NCI-H146 (cell line): ENCODE results near the gene MYH7B.

Source experiments
- DNase-seq: peaks from one replicate; lab custom pipeline; 2025; lab: John Stamatoyannopoulos, UW

The MYH7B gene

DNA sequence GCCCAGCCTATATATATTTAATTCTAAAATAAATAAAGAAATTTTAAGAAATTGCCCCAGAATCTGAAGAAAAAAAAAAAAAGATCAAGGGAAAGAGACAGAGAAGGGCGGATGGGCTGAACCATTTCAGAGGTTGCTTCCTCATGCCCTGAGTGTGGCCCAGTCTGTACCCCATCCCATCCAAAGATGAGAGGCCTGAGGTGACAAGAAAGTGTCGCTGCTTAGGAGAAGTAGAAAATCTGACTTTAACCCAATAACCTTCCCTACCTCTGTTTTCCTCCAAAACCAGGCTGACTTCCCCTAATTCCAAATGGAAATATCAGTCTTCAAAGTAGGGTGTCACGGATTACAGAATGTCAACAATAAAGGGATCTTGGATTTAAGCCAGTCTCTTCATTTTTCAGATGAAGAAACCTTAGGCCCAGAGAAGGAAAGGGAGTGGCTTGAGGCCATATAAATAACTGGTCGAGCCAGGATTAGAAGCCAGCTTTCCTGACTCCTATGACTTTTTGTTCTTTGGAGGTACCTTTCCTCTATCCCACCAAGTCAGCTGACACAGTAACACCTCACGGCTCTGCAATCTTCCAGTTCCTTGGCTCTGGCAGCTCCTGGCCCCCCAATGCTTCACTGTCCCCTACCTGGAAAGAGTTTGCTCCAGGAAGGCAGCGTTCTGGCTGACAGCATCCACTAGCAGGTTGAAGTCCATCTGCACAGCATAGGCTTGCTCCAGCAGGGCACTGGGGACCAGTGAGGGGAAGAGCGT lies 10.2 kb upstream of the MYH7B start:
- DNase-seq: no peak

DNA sequence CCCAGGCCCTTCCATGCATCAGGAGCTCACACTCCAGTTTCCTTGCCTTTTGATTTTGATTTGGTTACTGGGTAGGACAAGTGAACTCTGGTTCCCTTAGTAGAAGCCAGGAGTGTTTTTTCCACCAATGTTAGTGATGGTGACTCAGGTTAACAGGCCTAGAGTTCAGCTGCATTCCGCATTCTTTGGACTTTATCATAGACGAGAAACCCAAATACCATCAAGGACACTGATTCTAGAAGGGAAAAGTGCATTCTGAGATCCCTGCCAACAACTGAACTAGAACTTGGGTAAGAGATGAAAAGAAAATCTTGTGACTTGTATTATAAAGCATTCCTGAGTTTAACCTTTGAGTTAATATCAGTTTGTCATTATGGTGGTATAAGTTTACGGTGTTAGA lies 9.0 kb upstream of the MYH7B start:
- DNase-seq: no peak

DNA sequence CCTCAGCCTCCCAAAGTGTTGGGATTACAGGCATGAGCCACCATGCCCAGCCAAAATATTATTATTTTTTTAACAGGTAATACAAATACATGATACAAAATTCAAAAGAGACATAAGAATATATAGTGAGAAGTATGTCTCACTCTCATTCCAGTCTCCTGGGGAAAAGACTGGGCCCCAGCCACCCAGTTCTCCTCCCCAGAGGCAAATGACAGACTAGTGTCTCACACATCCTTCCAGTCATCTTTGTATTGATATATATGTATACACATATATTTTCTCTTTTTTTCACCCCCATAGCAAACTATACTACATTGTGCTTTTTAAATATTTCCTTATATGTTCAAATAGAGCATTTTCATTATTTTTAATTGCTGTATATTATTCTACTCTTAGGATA lies 8.3 kb upstream of the MYH7B start:
- no peak for DNase-seq

DNA sequence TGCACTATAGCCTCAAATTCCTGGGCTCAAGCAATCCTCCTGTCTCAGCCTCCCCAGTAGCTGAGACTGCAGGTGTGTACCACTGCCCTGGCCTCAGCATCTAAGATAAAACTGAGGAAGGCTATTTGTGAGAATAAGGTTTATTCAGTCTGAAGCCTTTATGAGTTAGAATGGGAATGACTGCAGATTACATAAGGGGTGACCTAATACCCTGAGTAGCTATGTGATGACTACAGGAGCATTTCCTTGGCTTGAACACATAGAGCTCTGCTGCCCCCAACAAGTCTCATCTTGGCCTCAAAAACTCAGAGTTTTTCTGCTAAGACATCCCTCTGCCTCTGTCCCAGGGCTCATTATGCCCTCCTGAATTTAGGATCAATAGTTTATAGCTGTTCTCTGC lies 7.6 kb upstream of the MYH7B start:
- DNase-seq: no peak

DNA sequence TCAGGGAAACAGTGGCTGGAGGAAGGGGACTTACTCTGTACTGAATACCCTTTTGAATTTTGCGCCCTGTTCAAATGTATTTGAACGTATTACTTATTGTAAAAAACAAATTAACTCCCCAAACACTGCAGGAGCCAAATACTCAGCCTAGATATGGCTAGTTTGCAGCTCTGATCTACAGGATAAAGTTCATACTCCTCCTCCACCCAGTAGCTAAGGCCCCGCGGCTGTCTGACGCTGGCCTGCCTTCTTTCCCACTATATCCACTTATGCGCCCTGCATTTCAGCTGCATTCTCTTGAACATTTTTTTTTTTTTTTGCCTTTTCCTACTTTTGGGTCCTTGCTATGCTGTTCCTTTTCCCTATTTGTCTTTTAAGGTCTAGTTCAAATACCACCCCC lies 6.5 kb upstream of the MYH7B start:
- no peak for DNase-seq

DNA sequence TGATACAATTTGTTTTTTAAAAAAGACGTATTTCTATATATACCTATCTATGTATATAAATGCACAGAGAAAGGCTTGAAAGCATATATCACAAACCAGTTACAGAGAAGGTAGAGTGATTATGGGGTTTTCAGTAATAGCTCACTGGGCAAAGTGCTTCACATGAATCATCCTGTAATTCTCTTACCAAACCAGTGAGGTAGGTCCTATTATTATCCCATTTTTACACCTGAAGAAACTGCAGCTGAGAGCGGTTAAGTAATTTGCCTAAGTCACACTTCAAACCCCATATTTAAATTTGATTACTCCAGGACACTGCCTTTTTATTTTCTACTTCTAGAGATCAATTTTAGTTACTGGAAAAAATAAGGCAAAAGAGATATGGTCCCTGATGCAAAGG lies 4.4 kb upstream of the MYH7B start:
- no peak for DNase-seq

DNA sequence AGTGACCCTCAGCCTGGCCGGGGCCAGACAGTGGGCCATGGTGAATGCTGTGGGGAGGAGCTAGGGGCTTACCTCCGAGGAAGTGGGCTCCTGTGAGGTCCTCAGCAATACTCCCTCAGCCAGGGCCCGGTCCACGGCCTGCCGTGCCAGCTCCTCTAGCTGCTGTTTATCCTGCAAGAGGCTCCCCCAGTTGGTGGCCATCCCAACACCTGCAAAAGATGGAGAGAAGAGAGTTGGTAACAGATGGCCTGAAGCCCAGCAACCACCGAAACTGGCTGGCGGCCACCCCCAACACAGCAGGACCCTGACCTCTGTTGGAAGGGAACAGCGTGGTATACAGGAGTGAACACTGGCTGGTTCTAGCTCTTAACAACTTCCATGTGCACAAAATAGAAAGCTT lies 4.0 kb upstream of the MYH7B start:
- peak; percentile 18 for DNase-seq

DNA sequence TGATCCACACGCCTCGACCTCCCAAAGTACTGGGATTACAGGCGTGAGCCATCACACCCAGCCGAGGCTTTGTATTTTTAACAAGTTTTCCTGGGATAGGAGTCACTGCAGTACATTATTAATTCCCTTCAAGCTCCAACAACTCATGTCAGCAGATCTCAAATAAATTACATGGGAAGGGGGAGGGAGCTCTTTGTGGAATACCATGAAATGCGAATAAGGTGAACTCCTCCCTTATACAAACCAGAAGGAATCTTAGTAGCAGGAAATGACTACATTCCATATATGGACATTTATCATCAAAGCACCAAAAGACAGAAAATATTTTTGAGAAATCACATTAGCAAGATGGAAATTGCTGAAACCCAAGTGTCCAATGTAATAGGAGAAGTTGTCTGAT lies 3.0 kb upstream of the MYH7B start:
- DNase-seq: no peak

DNA sequence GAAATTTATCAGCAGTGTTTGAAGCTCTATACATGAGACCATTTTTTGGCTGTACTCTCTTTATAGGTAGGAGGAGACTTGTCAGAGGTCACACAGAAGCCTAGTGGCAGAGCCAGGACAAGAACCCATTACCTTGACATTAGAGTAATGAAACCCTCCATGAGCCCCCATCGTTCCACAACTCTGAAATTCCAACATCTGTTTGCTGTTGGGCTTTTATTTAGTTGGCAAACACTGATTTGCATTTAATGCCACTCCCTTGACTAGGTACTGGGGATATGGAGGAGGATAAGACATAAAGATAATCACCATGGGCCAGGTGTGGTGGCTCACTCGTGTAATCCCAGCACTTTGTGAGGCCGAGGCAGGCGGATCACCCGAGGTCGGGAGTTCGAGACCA lies 1.7 kb upstream of the MYH7B start:
- no peak for DNase-seq

DNA sequence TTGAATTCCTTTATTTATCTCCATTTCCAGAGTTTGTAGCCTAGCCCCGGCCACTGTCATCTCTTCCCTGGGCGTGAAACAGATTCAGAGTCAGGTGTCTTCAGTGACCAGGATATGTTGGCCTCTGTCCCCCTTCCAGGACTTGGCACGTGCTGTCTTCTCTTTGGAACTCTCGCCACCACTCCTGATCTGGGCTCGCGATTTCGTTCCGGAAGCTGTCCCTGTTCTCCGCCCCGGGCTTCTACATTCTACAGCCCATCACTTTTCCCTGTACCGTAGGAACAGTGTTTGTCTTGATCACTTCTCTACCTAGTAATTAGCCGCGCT lies 801 bp upstream of the MYH7B start:
- DNase-seq: peak; percentile 78

DNA sequence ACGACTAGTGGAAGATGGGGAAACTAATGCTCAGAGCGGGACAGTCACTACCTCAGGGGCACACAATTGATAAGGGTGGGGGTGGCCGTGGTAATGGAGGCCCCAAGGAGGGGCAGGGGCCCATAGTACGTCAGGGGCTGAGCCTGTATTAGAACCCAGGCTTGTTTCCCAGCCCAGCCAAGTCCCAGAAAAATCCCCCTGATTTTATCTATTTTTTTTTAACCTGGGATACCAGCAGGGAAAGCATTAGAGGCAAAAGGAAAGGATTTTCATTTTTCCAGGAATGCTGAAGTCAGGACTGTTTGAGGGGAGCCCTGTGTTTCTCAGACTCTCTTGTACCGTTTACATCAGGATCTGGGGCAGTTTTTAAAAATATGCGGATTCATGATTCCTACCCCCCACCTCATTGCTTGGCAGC lies 382 bp downstream of the MYH7B start:
- DNase-seq: no peak

DNA sequence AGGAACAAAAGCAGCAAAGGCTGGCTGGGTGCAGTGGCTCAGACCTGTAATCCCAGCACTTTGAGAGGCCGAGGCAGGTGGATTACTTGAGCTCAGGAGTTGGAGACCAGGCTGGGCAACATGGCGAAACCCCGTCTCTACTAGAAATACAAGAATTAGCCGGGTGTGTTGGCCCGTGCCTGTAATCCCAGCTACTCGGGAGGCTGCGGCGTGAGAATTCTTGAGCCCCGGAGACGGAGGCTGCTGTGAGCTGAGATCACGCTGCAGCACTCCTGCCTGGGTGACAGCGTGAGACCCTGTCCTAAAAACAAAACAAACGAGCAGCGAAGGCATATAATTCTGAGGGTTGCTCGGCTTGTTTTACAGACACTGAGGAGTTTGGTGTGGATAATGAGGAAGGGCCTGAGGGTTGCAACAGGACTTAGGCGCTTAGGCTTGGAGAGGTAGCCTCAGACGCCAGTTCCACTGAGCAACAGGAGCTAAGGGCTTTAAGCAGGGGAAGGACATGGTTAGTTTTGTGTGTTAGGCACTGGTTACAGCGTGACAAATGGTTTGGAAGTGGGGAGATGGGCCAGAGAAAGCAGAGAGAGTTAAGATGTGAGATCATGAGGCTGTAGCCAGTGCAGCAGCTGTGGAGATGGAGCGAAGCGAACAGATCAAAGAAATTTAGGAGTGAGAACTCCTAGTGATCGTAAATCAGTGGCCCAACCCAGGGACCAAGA lies 1.2 kb downstream of the MYH7B start:
- DNase-seq: no peak

DNA sequence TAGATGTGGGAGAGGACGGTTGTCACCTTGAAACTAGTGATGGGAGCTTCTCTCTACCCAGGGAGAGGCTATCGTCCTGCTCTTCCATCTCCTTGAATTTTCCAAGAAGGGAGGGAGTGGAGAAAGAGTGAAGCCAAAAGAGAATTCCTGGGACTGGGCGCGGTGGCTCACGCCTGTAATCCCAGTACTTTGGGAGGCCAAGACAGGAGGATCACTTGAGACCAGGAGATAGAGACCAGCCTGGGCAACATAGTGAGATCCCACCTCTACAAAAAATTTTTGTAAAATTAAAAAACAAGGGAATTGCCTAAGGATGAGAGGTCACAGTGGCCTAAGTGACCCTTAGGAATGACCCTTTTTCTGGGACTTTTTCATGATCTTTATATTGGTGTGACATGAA lies 8.8 kb downstream of the MYH7B start:
- DNase-seq: no peak

DNA sequence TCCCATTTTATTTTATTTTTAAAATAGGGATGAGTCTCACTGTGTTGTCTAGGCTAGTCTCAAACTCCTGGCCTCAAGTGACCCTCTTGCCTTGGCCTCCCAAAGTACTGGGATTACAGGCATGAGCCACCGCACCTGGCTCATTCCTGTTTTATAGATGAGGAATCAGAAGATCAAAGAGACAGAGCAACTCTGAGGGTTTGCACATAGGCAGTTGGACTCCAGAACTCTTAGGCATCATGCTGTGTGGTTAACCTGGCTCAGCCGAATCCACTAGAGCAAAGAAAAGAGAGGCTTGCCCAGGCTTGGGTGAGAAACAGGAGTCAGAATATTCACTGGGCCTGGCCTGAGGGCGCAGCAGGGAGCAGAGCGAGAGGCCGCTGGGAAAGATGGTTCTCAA lies 9.4 kb downstream of the MYH7B start:
- DNase-seq: no peak

DNA sequence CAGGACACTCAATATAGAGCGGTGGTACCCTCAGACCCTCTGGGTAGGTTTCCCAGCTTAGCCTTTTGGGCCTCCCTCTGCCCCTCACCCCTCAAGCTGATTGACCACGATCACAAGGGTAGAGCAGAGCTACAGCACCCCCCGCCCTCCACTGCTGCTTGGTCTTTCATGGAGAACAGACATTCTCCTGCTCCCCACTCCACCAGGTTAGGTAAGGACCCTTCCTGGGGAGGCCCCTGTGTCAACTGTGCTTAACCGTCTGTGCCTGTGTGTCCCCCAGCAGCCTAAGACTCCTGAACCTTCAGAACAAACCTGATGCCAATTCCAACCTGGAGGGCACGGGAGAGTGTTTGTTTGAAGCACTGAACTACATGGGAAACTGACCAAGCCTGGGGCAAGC lies 11.8 kb downstream of the MYH7B start:
- no peak for DNase-seq

DNA sequence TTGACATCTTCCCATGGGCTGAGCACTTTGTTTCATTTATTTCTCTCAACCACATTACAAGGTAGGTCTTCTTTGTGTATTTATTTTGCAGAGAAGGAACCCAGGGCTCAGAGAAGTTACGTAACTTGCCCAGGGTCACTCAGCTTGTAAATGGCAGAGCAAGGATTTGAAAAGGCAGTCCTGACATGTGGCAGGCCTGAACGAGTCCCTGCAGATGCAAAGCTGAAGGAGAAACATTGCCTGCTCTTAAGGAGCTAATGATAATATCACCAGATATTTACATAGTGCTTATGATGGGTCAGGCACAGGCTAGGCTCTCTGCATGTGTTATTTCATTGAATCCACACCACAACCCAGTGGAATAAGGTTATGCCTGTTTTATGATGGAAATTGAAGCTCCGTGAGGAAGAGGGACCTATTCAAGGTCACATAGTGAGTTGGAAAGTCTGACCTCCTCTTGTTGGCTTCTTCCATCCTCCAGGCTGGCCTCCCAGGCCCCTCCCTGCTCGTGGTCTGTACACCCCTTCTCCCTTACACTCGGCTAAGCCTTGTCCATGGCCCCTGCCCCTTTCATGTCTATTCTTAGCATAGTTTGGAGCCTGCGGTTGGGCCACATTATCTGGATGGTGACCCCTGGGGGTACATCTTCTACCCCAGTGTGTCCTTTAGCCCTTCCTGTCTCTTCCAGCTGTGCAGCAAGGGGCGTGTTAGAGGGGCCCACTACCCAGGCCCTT lies 12.5 kb downstream of the MYH7B start:
- DNase-seq: no peak

DNA sequence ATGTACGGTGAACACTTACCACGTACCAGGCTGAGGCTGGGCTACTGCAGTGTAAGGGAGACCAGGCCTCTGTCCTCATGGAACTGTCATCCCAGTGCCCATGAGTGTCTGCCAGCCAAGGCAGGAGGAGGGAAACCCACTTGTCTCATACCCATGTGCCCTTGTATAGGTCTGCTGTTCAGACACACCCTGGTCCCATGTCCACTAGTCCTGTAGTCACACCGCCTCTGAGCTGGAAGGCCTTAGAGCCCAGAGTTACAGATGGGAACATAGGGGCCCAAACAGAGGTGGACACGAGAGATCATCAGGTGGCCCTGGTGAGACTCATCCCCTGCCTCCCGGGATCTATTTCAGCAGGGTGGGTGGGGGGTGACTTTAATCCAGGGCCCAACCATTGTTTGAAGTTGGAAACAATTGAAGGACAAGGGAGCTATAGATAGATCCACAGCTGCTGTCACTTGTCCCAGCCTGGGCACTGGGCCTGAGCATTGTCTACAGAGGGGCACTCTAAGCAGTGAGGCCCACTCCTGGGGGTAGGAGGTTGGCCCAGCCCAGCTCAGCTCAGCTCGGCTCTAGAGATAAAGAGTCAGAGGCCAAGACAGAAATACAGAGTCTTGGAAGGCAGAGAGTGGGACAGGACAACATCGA lies 14.6 kb downstream of the MYH7B start:
- DNase-seq: no peak

DNA sequence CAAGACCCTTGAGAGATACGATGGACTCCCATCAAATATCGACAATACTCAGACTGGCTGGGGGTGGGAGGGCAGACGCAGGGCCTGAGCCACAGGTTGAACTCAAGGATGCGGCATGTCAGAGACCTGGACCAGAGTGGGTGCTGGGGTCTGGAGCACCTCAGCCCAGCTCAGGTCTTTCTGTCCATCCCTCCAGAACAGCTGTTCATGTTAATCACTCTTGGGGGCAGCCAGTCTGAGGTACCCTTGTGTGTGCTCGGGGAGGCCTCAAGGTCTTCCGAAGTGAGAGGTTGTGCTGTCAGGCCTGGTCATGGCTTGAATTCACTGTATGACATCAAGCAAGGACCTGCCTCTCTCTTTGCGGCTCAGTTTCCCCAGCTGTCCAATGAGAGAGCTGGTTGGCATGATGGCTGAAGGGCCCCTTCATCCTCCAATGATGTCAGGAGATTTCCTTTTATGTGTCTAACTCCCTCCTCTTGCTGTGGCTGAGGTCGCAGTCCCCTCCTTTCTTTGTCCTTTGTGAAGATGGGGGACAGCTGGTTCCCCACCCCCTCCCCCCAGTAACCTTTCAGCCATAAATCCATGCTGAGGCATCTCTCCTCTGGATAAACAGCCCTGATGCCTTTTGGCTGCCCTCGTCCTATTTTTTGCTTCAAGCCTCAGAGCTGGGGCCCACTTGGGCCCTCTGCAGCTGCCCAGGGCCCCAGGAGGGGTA lies 15.3 kb downstream of the MYH7B start:
- DNase-seq: no peak

DNA sequence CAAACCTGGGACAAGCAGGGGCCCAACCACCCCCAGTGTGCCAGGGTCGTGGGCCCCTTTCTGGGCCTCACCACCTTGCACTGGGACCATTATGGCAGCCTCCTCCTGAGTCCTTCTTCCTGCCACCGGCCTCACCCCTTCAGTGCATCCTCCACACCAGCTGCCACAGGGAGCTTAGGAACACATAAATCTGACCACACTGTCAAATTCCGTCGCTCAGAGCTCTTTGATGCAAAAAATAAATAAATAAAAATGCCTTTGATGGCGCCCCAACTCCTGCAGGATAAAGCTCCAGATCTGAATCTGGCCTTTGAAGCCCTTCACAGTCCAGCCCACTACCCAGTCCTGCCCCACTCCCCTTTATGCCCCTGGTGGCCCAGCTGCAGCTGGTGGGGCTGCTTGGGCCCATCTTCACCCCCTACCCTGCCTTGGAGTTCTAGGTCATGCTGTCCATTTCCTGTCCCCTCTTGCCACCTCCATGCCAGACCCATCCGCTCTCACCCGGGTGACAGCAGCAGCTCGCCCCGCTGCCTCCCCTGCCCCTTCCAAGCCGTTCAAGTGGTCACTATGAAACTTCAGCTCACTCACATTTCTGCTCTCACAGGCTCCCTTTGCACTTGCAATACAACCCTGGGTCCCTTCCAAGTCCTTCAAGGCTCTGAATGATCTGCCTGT lies 16.0 kb downstream of the MYH7B start:
- DNase-seq: no peak

DNA sequence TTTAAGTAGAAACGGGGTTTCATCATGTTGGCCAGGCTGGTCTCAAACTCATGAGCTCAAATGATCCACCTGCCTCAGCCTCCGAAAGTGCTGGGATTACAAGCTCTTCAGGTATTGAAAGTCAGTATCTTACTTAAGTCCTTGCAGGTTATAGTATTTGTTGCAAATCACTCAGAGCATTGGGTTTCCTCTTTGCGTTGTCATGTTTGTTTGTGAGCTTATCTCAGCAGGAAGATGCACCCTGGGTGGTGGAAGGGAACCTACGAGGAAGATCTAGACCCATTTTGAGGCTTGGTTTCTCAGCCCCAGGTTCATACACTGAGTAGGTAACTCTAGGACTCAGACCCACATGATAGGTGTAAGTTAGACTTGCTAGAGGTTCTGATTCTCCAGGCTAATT lies 18.6 kb downstream of the MYH7B start:
- no peak for DNase-seq

DNA sequence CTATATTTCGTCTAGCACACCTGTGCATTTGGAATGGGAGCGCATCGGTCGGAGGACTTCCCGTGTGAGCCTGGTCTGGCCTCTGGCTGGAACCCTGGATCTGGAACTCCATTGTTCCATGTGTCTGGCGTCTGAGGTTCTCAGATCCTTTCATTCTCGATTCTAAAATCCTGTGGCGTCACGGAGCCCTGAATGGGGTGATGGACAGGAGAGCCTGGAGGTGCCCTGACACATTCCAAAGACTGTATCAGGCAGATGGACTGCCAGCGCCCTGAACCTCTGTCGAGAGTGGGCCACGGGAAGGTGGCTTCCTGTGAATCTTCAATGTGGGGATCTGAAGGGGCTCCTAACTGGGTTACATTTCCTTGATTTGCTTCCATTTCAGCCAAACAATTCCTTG lies 20.6 kb downstream of the MYH7B start:
- no peak for DNase-seq
